ENCODE data around the gene REPS2. TPM values are rescaled to one million over a fixed set of nuclear protein-coding genes. Genes with fewer than 3 reads are reported as not detected.

The REPS2 gene
- polyA plus RNA-seq (ENCODE audit: insufficient read length in 3 of 3) = 10 to 100 TPM; 11.7 to 20.1 (median 18.4) TPM

DNA sequence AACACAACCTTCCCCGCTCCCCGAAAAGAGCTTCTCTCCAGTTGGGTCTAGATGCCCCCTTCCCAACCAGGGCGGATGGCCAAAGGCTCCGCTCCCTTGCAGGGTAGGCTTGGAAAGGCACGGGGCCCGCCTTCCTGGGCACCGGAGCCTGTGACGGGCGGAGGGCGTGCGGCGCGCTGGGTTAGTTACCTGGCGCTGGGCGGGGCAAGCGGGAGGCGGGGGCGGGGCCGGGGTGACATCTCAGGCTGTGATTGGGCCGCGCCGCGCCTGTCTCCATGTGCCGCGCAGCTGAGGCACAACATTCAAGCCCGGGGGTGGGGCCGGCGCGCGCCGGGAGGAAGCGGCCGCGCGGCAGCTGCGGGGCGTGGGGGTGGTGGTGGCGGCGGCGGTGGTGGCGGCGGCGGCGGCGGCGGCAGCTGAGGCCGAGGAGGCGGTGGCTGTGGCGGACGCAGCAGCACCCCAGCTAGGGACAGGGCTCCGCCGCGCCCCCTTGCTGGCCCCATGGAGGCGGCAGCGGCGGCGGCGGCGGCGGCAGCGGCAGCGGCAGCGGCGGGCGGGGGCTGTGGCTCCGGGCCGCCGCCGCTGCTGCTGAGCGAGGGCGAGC is at the start of gene REPS2:
TSS of gene REPS2 (plus strand) at position 298 of the 604 bp plus-strand sequence. CDS start at position 502, 204 bp downstream.
- DNase-seq (ENCODE audit: low read depth in 3 of 3, low spot score in 2 of 3) = peak in 2 of 3 donors; percentile 37 to 53

DNA sequence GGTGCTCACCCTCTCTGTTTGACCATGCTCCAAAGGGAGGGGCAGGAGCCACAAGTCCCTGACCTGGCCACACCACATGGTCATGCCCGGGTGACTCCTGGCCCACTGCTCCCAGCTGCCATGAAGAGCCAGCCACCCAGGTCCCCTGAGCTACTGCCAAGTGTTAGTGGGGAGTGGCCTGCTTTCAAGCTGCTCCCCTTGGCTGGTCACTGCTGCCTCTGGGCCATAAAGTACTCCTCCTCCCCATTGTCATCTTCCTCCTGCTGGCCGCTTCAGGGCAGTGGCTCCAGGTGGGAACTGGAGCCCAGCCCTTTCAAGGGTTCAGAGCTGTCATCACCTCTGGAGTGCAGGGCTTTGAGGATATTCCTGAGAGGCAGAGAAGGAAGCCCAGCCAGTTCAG is 49.0 kb upstream of the REPS2 start:
- DNase-seq (ENCODE audit: low read depth in 3 of 3, low spot score in 2 of 3) = no peak

DNA sequence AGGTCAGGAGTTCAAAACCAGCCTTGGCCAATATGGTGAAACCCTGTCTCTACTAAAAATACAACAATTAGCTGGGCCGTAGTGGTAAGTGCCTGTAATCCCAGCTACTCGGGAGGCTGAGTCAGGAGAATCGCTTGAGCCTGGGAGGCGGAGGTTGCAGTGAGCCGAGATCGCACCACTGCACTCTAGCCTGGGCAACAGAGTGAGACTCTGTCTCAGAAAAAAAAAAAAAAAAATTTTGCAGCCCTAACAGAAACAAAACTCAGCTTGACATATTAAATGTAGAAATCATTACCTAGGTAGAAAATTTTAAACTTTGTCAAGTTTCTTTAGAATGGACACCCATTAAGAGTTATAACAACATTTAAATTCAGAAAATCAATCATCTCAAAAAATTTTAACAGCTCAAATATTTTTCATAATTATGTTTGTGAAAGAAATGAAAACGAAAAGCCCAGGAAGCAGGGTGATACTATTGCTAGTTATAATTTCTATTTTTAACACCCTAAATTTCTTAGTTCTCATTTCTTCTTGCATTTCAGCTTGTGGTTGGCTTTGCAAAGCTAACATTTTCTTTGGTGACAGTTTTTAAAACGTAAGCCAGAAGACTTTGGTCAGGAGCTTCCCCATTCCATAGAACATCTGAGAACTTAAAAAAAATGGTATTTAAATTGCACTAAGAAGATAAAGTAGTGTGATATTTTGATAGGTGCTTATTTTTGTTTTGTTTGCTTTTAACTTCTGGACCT is 43.0 kb upstream of the REPS2 start:
- no peak for DNase-seq (ENCODE audit: low read depth in 3 of 3, low spot score in 2 of 3)

DNA sequence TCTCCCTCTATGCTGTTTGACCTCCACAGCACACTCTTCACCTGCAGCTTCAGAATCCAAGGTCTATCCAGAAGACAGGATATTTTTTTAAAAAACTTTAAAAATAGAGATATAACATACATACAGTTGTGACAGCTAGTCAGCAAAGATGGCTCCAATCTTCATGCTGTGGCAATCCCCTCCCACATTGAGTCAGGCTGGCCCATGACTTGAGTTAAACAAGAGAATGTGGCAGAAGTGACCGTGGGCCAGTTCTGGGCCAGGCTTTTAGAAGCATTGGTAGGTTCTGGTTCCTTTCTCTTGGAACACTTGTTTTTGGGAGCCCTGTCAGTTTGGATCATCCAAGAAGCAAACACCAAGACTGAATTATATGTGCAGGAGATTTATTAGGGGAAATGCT is 36.1 kb upstream of the REPS2 start:
- DNase-seq (ENCODE audit: low read depth in 3 of 3, low spot score in 2 of 3) = no peak

DNA sequence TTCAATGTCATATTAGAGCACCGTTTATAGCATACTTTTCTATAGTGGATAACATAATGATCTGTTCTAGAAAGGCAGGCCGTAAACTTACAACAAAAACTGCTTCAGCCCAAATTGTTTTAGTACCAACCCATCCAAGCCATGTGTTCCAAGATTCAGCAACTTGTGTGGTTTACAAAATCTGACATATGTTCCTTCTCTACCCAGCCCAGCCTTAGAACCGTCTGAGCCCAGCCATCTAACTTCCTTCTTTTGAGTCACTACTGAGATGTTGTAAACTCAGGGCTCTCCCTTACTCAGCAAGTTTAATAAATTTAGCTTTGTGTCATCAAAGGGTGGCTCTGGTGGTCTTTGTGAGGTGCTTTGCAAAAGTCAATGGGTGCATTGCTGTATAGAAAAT is 32.4 kb upstream of the REPS2 start:
- no peak for DNase-seq (ENCODE audit: low read depth in 3 of 3, low spot score in 2 of 3)

- DNase-seq (ENCODE audit: low read depth in 3 of 3, low spot score in 2 of 3) = no peak
Observed at GRCh38 chrX:16916561-16916960, 29.9 kb upstream of the REPS2 start.

GRCh38 chrX:16917120-16917519 is 29.3 kb upstream of the REPS2 start:
- DNase-seq (ENCODE audit: low read depth in 3 of 3, low spot score in 2 of 3) = no peak

- no peak for DNase-seq (ENCODE audit: low read depth in 3 of 3, low spot score in 2 of 3)
Observed at GRCh38 chrX:16918979-16919378, 27.5 kb upstream of the REPS2 start.

- no peak for DNase-seq (ENCODE audit: low read depth in 3 of 3, low spot score in 2 of 3)
Observed at GRCh38 chrX:16920075-16920474, 26.4 kb upstream of the REPS2 start.

- DNase-seq (ENCODE audit: low read depth in 3 of 3, low spot score in 2 of 3) = no peak
Observed at GRCh38 chrX:16923157-16923556, 23.3 kb upstream of the REPS2 start.

DNA sequence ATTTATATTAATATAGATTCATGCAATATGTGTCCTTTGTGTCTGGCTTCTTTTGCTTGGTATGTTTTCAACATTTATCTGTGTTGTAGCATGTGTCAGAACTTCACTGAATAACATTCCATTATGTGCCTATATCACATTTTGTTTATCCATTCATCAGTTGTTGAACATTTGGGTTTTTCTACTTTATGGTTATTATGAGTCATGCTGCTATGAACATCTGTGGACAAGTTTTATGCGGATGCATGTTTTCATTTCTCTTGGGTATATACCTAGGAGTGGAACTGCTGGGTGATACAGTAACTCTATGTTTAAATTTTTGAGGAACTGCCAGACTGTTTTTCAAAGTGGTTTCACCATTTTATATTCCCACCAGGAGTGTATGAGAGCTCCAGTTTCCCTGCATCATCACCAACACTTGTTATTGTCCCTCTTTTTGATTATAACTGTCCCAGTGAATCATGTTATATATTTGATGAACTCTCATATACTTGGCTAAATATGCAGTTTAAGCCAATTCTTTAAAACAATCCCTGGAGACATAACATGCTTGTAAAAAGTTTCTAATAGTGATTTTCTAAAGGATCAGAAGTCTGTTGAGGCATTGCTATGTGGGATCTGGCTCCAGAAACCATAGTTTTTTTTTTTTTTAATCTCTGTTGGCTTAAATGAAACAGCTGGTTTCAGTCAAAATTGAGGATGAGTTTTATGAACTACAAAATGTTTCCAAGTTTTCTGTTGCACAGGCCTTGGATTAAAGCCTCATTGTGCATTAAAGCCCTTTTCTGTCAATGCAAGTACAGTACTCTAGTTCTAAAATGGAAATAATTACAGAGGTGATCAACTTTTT is 21.6 kb upstream of the REPS2 start:
- no peak for DNase-seq (ENCODE audit: low read depth in 3 of 3, low spot score in 2 of 3)

GRCh38 chrX:16930392-16930791 is 16.1 kb upstream of the REPS2 start:
- DNase-seq (ENCODE audit: low read depth in 3 of 3, low spot score in 2 of 3) = no peak

- no peak for DNase-seq (ENCODE audit: low read depth in 3 of 3, low spot score in 2 of 3)
Observed at GRCh38 chrX:16931371-16931770, 15.1 kb upstream of the REPS2 start.

DNA sequence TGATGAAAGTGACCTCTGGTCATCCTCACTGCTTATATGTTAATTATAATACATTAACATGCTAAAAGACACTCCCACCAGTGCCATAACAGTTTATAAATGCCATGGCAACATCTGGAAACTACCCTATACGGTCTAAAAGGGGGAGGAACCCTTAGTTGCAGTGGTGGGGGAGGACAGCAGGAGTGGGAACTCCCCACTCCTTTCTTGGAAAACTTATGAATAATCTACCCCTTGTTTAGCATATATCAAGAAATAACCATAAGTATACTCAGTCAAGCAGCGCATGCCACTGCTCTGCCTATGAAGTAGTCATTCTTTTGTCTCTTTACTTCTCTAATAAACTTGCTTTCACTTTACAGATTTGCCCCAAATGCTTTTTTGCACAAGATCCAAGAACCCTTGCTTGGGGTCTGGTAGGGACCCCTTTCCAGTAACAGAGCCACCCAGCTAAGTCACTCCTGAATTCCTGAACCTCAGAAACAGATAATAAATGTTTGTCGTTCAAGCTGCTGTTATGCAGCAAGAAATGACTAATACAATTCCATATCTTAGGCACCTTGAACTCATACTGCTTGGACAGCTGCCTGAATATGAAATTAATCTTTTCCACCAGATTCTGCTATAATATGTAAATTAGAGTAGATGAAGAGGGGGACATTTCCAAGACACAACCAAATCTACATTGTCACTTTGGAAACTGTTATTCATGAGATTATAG is 14.4 kb upstream of the REPS2 start:
- no peak for DNase-seq (ENCODE audit: low read depth in 3 of 3, low spot score in 2 of 3)

- no peak for DNase-seq (ENCODE audit: low read depth in 3 of 3, low spot score in 2 of 3)
Observed at GRCh38 chrX:16934185-16934584, 12.3 kb upstream of the REPS2 start.

DNA sequence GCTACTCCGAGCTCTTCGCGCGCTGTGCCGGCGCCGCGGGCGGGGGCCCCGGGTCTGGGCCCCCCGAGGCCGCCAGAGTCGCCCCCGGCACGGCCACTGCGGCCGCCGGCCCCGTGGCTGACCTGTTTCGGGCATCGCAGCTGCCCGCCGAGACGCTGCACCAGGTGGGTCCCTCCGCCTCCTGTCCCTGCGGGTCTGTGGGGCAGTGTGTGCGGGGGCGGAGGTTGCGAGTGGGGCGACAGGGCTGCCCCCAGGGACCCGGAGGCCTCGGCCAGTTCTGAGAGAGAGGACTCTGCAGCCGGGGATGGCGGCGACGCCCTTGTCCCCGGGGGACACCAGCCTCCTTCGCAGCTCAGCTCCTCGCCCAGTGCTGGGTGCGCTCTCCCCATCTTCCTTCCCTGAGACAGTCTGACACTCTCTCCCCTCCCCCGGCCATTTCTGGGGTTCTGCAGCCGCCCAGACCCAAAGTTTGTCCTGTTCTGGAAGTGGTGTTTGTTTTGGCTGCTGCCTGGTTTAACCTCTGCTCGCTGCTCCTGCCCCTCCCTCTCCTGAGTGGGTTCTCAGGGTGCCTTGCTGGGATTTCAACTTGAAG is 609 bp downstream of the REPS2 start:
- DNase-seq (ENCODE audit: low read depth in 3 of 3, low spot score in 2 of 3) = no peak

- no peak for DNase-seq (ENCODE audit: low read depth in 3 of 3, low spot score in 2 of 3)
Observed at GRCh38 chrX:16950423-16950822, 4.0 kb downstream of the REPS2 start.

DNA sequence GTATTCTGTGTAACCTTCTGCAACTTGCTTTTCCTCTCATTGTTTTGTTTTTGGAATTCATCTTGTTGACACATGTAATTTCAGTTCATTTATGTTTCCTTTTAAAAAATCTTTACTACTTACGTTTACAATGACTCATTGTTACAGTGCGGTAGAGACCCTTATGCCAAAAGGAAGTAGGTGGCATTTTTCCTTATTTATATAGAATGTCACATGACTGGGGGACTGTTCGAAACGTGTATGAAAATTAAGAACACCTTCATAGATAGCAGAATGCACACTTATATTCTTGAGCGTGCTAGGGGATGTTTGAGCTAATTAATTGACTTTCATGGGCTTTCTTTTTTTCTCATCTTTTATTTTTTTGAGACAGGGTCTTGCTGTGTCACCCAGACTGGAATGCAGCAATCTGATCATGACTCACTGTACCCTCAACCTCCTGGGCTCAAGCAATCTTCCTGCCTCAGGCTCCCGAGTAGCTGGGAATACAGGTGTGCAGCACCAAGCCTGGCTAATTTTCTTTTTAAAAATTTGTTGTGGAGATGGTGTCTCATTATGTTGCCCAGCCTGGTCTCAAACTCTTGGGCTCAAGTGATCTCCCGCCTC is 7.3 kb downstream of the REPS2 start:
- no peak for DNase-seq (ENCODE audit: low read depth in 3 of 3, low spot score in 2 of 3)

DNA sequence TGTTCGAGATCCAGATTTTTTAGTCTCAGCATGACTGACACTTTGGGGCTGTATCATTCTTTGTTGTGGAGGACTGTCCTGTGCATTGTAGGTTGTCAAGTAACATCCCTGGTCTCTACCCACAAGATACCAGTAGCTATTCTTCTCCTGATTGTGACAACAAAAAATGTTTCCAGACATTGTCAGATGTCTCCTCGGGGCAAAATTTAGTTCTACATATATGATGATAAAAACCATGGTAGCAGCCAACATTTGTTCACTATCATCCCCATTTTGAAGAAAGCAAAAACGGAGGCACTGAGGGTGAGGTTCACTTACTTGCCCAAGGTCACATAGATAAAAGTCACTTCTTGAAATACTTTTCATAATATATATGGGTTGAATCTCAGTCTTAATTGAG is 11.3 kb downstream of the REPS2 start:
- no peak for DNase-seq (ENCODE audit: low read depth in 3 of 3, low spot score in 2 of 3)

DNA sequence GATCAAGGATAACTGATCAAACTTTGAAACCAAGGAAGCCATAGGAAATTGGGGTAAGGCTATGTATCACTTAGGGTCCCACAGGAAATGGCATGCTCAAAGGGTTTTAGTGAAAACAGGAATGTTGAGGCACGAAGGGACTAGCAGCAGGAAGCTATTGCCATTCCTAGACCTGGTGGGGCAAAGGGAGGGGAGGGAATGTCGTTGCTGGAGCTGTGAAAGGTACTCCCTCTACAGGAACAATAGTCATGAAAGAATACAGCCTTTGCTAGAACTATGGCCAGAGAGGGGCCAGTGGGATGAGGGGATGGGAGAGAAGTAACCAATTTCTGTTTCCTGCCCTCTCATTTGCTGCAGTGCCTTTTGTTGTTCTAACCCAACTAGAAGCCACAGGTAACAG is 11.9 kb downstream of the REPS2 start:
- no peak for DNase-seq (ENCODE audit: low read depth in 3 of 3, low spot score in 2 of 3)
